ENCODE results near the gene IL22RA1. TPM values are rescaled to one million over a fixed set of nuclear protein-coding genes. Genes with fewer than 3 reads are reported as not detected.

IL22RA1 gene
- total and polyA plus RNA-seq, 2 of the 8 experiments (the other 6 are each of a cell fraction or from before 2014, with no cell fraction given), result 0.17 to 0.32 TPM

- no peak for TF ChIP-seq HDAC2 (IDR thresholded peaks at IDR 0.05; ENCODE audit: borderline replicate concordance in 1 of 2, low read depth in 2 of 2, low read length in 2 of 2)
These were observed 68.7 kb downstream of the IL22RA1 start (continued) for GRCh38 chr1:24074196-24074595.
